Activated CD8-positive, alpha-beta memory T cell treated with anti-CD3 and anti-CD28 coated beads, Interleukin-2, amount 10 ng/mL, durations not matched to agents 7 days and 5 days (primary cell): ENCODE measurements around the gene CYP39A1. TPM values are rescaled to one million over a fixed set of nuclear protein-coding genes. Genes with fewer than 3 reads are reported as not detected.

Source experiments
- ATAC-seq: fragments of 150-1000 bp; cut with Tn5 transposase; one replicate; pipeline ENCODE4 v1.10.0; 2021; ENCODE audit warnings: moderate library complexity
- CTCF ChIA-PET: fragments of 350-600 bp; sonication (Branson Sonifier 250); formaldehyde crosslinking; loops from one replicate; lab custom pipeline; 2021; ENCODE audit warnings: antibody characterized with exemption; lab: Charles Lee
- DNase-seq: peaks from one replicate; pipeline ENCODE4 v3.0.0-alpha.2; 2020
- H3K27ac Mint-ChIP-seq: one replicate; pipeline ENCODE4 v1.8.0; 2021; ENCODE audit warnings: mild to moderate bottlenecking, mixed read lengths
- H3K27me3 Mint-ChIP-seq: one replicate; pipeline ENCODE4 v1.8.0; 2021; ENCODE audit warnings: mixed read lengths
- H3K36me3 Mint-ChIP-seq: one replicate; pipeline ENCODE4 v1.8.0; 2021; ENCODE audit warnings: mild to moderate bottlenecking, mixed read lengths
- H3K4me1 Mint-ChIP-seq: one replicate; pipeline ENCODE4 v1.8.0; 2021; ENCODE audit warnings: mixed read lengths
- H3K4me3 Mint-ChIP-seq: one replicate; pipeline ENCODE4 v1.8.0; 2021; ENCODE audit warnings: mild to moderate bottlenecking, moderate library complexity, mixed read lengths
- H3K9me3 Mint-ChIP-seq: one replicate; pipeline ENCODE4 v1.8.0; 2022; ENCODE audit warnings: low read depth, mixed read lengths
- total RNA-seq, 2 experiments: library from RNA; stranded (reverse); gene quantifications; one replicate each; pipeline ENCODE4 v1.2.3, GENCODE V29; 2021

Gene CYP39A1
- total RNA-seq, 2 experiments from 2014 or later, result not detected

DNA sequence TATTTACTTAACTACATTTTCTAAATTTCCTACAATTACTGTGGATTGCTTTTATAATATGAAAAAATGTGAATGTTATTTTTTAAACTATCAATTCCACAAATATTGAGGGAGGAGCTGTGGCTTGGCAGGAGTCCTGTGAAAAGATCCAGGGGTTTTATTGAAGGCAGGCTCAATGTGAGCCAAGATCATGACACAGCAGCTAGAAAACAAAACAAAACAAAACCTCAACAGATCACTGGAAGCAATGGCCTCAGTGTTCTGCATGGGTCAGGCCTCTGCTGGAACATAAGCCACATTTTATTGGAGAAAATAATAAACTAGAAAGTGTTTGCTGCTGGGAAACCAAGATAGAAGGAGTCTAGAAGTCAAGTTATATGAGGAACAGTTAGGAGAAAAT is 142.0 kb downstream of the CYP39A1 start:
- DNase-seq (no peak), ATAC-seq (no peak)
- CTCF ChIA-PET, result no interaction called here
- peaks cover 12% of the 10 kb centered on the region for H3K27me3 Mint-ChIP-seq
- no peak overlapping the region for H3K4me3 Mint-ChIP-seq
- no peak overlapping the region for H3K27ac Mint-ChIP-seq
- no peaks in the 10 kb centered on the region for H3K4me1 Mint-ChIP-seq
- H3K9me3 Mint-ChIP-seq, result no peaks in the 10 kb centered on the region
- no peaks in the 10 kb centered on the region for H3K36me3 Mint-ChIP-seq

DNA sequence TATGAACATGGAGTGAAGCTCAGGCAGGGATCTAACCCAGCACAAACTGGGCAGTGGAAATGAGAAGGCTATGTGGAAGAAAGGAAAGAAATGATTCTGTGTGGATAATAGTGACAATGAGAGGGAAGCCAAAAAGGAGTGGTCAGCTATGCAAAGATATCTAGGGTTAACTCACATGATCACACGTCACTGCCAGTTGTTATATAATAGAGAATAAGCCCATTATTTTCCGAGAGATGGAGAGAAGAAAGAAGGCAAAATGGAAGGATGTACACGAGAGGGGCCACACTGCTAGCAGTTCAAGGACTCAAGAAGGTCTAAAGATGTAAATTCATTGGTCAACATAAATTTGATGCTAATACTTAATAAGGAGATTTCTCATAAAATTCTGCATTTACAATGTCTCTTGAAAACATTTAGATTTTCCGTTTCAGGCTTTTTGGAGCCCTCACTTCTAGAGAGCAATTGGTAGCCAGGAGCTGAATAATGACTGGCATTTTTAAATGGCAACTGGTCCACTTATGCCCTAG is 142.6 kb downstream of the CYP39A1 start:
- Mint-ChIP-seq H3K27ac (no peak overlapping the region), H3K4me1 (no peaks in the 10 kb centered on the region), H3K27me3 (peaks cover 17% of the 10 kb centered on the region), H3K36me3 (no peaks in the 10 kb centered on the region), H3K4me3 (no peak overlapping the region), H3K9me3 (no peaks in the 10 kb centered on the region)
- no peak for DNase-seq
- ATAC-seq, result no peak
- CTCF ChIA-PET, result no interaction called here

DNA sequence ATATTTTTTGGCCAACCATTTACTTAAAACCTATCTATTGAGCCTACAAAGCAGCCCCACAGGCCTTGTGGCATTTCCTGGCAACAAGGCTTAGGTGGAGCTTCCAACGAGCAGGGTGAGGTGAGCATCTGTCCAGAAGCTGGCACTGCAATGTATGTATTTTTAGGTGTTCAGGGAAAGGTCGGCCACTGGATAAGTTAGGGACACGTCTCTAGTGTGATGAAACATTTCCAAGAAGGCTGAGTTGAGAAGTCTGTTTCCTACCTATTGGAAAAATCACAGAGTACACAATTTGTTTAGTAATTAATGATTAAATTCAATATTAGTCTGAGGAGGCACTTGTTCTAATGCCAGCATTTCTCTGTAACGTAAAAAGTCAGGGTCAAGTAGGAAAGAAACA is 143.6 kb downstream of the CYP39A1 start:
- ATAC-seq (no peak), DNase-seq (no peak)
- no peaks in the 10 kb centered on the region for H3K4me1 Mint-ChIP-seq
- no peaks in the 10 kb centered on the region for H3K9me3 Mint-ChIP-seq
- H3K27ac Mint-ChIP-seq, result no peak overlapping the region
- no peak overlapping the region for H3K4me3 Mint-ChIP-seq
- peaks cover 17% of the 10 kb centered on the region for H3K27me3 Mint-ChIP-seq
- no peaks in the 10 kb centered on the region for H3K36me3 Mint-ChIP-seq
- CTCF ChIA-PET, result no interaction called here

DNA sequence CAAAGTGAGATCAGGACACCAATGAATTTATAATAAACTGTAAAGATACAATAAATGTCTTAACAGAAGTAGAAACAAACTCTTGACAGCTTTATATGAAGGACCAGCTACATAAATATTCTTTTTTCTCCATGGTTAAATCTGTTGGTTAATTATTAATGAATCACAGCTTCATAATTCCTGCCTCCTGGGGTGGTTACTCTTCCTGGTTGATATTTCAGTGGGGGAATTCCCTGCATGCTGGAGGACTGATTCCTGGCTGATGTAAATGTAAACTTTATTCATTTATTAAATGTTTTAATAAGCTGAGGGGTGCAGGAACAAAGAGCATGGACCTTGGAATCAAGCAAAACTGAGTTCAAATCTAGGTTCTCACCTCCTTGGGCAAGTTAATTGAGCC is 145.2 kb downstream of the CYP39A1 start:
- Mint-ChIP-seq H3K4me1 (no peaks in the 10 kb centered on the region), H3K27ac (no peak overlapping the region), H3K36me3 (no peaks in the 10 kb centered on the region), H3K9me3 (no peaks in the 10 kb centered on the region), H3K4me3 (no peak overlapping the region), H3K27me3 (peaks cover 17% of the 10 kb centered on the region)
- no peak for DNase-seq
- CTCF ChIA-PET, result no interaction called here
- no peak for ATAC-seq

DNA sequence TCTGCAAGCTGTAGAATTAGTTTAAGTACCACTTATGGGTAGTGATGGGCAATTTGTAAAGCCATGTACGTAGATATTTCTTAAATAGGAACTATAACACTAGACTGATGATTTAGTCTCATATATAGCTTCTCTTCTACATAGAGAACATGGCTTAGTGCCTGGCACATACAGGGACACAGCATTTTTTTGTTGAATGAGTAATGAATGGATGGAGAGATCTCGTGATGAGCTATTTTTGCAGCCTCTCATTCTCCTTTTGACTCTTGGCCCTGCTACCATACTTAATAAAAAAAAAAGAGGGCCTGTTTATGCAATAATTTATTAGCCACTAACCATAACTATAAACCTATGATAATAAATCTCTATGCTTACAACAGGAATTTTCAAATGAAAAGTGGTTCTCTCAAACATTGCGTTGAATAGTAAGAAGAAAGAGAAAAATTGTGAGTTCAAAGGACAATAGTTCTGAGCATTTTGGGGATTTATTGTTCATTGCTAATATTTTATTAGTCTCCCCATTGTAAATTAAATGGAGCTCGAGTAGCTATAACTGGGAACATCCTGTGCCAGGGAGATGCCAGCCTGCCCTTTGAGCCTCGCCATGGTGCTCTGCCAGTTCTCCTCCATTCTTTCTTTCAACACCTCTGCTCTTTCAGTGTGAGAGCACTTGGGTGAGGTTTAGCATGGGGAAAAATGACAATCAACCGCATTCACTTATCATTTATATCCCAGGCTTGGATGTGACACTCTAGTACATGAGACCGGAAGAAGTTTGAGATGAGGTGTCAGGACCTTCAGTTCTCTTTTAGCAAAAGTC is 146.7 kb downstream of the CYP39A1 start:
- no peak for ATAC-seq
- CTCF ChIA-PET, result no interaction called here

DNA sequence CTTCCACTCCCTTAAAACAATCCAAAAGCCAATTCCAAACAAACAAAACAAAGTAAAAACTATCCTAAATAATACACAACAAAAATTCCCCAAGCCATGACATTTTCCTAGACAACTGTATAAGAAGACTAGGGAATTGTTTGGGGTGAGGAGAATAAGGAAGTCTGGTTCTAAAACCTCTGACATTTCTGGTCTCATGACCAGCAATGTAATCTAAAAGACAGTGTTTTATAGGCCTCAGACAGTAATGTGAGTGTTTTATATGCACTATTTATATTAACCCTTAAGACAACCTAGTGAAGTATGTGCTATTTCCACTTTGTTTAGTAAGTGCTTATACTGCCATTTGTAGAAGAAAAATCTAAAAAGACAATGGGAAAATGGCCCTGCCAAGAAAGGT is 148.4 kb downstream of the CYP39A1 start:
- CTCF ChIA-PET, result no interaction called here
- no peaks in the 10 kb centered on the region for H3K4me1 Mint-ChIP-seq

More for the DNA sequence above, 146.7 kb downstream of the CYP39A1 start:
- no peak overlapping the region for H3K27ac Mint-ChIP-seq
- no peak for DNase-seq
- H3K9me3 Mint-ChIP-seq, result no peaks in the 10 kb centered on the region
- peaks cover 26% of the 10 kb centered on the region for H3K27me3 Mint-ChIP-seq
- no peaks in the 10 kb centered on the region for H3K4me1 Mint-ChIP-seq
- H3K4me3 Mint-ChIP-seq, result no peak overlapping the region
- H3K36me3 Mint-ChIP-seq, result no peaks in the 10 kb centered on the region

DNA sequence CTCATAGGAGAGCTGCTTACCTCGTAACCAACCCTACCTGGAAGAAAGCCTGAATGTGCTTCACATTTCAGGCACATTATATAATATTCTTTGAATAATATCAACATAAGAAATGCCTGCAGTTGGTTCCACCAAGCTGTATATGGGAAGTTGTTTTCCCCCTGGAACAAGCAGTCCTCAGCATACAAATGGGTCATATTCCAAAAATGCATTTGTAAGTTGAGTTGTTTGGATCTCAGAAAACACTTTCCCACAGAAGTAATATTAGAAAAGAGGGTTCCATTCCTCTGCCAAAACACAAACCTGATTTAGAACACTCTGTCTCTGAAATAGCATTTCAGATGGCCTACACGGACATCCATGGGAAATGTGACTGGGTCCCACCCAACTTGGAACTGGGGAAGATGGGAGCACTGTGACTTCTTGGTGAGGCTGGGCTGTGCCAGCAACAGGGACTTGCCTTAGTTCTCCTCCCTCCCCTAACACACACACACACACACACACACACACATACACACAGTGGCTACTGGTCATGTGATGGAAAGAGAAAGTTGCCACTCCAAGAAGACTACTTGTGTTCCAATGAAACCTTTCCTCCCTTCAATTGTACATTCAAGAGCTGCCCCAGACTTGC is 150.0 kb downstream of the CYP39A1 start:
- CTCF ChIA-PET, result no interaction called here
- peaks cover 32% of the 10 kb centered on the region for H3K27me3 Mint-ChIP-seq
- no peak for DNase-seq

More for the DNA sequence above, 148.4 kb downstream of the CYP39A1 start:
- Mint-ChIP-seq H3K27ac (no peak overlapping the region), H3K9me3 (no peaks in the 10 kb centered on the region), H3K36me3 (no peaks in the 10 kb centered on the region), H3K27me3 (peaks cover 35% of the 10 kb centered on the region), H3K4me3 (no peak overlapping the region)
- no peak for ATAC-seq
- no peak for DNase-seq

DNA sequence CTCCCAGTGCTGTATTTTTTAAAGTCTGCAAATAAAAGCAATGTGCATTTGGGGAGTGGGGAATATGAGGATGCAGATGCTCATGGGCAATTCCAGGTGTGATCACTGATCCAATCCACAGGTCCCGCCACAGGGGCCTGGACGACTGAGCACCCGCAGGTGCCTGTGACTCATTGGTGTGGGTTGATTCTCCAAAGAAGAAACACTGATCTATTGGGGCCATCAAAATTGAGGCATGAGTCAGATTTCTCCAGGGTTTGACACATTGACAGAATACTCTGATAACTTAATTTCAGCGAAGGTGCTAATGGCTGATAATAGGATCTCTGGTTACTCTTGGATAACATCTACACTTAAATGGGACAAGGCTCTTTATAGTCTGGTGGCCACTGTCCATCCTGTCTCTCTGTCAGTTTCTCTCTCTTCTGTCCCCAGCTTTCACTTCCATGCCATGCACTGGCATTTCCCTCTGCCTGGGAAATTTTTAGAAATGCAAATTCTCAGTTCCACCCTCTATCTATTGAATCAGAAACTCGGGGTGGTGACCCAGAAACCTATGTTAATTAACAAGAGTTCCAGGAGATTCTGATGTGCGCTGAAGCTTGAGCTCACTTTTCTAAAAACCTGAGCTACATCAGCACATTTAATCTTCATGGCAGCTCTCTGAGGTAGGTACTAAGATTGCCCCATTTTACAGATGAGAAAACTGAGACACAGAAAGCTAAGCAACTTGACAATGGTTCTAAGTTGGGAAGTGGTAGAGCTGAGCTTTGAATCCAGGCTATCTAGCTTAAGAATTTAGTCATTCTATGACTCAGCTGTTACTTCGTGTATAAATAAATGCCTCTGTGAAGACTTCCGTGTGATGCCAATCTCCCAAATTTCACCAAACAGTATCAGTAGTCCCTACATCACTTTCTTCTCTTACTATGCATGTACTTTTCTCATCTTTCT is 151.2 kb downstream of the CYP39A1 start:
- Mint-ChIP-seq H3K27me3 (peaks cover 39% of the 10 kb centered on the region), H3K4me1 (no peaks in the 10 kb centered on the region), H3K27ac (no peak overlapping the region), H3K9me3 (no peaks in the 10 kb centered on the region), H3K36me3 (no peaks in the 10 kb centered on the region), H3K4me3 (no peak overlapping the region)
- no peak for DNase-seq
- CTCF ChIA-PET, result no interaction called here
- ATAC-seq, result no peak

More for the DNA sequence above, 150.0 kb downstream of the CYP39A1 start:
- Mint-ChIP-seq H3K27ac (no peak overlapping the region), H3K4me1 (no peaks in the 10 kb centered on the region), H3K36me3 (no peaks in the 10 kb centered on the region), H3K4me3 (no peak overlapping the region), H3K9me3 (no peaks in the 10 kb centered on the region)
- no peak for ATAC-seq

DNA sequence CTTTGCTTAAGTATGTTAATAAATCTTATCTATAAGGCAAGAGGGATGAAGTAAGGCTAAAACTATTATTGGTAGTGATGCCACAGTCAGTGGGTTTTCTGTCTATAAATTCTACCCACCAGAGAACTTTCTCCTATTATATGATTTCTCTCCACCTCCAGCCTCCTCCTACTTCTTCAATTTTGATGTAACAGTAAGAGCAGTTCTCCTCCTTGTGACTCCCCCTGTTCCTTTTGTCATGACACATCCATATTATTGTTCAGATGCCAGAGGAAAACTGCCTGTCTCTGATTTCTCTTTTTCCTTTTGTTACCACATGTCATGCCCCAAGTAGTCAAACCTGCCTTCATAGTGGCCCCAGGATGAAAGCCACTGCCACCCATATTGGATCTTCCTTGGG is 152.2 kb downstream of the CYP39A1 start:
- H3K27me3 Mint-ChIP-seq, result peaks cover 47% of the 10 kb centered on the region
- no peak for DNase-seq
- no peak overlapping the region for H3K27ac Mint-ChIP-seq
- no peaks in the 10 kb centered on the region for H3K9me3 Mint-ChIP-seq
- H3K4me1 Mint-ChIP-seq, result no peaks in the 10 kb centered on the region
- no peak overlapping the region for H3K4me3 Mint-ChIP-seq
- ATAC-seq, result no peak
- CTCF ChIA-PET, result no interaction called here
- no peaks in the 10 kb centered on the region for H3K36me3 Mint-ChIP-seq

Other genes starting within 250 kb of the CYP39A1 start
- 1 to 10 TPM in 1 of 2 experiments, under 1 TPM in 1; 0.91 to 3.4 TPM for gene RCAN2, start 161.4 kb downstream of the CYP39A1 start, total RNA-seq
- under 1 TPM; 0.12 to 0.35 TPM for gene SLC25A27, start 157 bp upstream of the CYP39A1 start, total RNA-seq
- not detected for gene TDRD6, start 35.1 kb upstream of the CYP39A1 start, total RNA-seq
- not detected for gene PLA2G7, start 82.6 kb upstream of the CYP39A1 start, total RNA-seq
- not detected for gene ANKRD66, start 94.1 kb upstream of the CYP39A1 start, total RNA-seq
- not detected for gene MEP1A, start 140.6 kb upstream of the CYP39A1 start, total RNA-seq